GM19324 (cell line): ENCODE results near the gene ACMSD.
A peak's percentile ranks its signal among the peaks of the same experiment; 100 is the strongest.

Experiments
- ATAC-seq: cut with Tn5 transposase; IDR thresholded peaks from one replicate; pipeline ENCODE4 v1.9.1; 2021; ENCODE audit warnings: mild to moderate bottlenecking, moderate library complexity; ENCODE audit not compliant: unreplicated experiment, low FRiP score

ACMSD gene

DNA sequence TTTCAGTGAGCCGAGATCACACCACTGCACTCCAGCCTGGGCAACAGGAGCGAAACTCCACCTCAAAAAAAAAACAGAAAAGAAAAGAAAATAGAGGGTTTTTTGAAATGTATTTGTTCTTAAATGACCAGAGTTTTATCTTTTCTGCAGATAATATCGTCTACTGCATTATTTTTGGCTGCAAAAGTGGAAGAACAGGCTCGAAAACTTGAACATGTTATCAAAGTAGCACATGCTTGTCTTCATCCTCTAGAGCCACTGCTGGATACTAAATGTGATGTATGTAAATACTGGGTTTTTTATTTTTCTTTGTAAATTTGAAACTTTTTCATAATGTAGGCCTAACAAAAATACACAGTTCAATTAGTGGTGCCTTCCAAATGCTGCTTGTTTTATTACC, 98.3 kb downstream of the ACMSD start:
- no peak for ATAC-seq

DNA sequence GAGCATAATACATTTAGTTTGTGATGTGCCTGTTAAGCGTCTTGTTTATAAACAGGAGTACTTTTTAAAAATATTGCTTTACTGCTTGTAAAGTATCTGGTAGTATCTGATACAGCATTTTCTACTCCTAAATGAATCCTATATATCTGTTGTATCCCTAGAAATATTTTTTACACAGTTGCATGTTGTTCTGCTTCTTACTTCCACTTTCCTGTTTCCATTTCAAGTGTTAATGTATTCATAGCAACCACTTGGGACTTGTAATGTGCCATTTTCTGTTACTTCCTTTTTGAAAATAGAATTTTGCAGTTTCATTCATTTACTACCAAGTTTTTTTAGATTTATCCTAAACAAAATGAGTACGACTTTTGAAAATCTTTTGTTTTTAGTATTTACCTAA, 105.1 kb downstream of the ACMSD start:
- peak; percentile 62 for ATAC-seq

DNA sequence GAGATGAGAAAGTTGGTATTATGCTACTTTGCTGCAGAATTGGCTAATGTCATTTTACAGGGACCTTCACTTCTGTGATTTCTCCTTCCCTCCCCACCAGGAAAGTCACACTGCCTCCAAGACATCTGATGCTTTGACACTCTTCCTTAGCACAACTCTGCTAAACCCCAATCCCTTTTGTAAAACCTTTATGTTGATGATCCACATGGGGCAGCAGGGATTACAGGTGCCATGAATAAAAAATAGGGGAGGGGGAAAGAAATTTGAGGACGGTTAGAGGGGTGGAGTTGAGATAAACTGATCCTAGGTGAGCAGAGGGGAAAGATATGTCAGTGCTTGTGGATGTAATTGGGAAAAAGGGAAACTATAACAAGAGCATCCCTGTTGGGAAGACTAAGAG, 106.6 kb downstream of the ACMSD start:
- ATAC-seq: no peak

DNA sequence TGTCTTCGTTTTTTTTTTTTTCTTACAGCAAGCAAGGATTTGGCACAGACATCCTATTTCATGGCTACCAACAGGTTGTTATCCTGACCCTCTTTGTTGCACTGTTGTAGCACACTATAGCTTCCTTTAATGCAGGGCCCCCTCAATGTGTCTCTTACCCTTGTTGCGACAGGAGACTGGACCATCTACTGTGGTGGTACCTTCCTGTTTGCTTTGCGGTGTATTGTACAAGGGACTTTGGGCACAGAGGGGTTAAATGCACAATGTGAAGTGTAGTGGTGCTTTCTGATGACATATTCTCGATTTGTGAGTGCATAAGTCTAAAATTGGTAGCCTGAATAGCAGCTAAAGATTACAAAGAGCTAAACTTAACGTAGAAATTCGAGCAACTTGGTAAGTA, 107.7 kb downstream of the ACMSD start:
- ATAC-seq: no peak

DNA sequence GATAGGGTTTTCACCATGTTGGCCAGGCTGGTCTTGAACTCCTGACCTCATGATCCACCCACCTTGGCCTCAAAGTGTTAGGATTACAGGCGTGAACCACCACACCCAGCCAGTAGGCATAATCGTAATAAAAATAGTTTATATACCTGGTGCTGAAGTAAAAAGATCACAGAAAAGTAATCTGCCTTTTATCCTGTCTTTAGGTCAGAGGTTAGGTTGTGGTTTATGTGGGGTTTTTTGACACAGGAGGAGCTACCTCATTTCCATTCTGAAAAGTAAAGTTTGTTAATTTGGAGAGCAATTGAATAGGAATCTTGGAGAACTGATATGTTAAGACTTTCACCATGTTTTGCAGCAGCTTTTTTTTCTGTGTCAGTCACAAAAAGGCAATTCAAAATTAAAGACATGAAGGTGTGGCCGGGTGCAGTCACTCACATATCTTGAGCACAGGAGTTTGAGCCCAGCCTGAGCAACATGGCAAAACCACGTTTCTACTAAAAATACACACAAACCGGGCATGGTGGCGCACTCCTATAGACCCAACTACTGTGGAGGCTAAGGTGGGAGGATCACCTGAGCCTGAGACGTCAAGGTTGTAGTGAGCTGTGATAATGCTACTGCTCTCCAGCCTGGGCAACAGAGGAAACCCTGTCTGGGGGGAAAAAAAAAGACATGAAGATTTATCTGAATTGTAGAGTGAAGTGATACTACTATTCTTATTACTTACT, 111.7 kb downstream of the ACMSD start:
- no peak for ATAC-seq

DNA sequence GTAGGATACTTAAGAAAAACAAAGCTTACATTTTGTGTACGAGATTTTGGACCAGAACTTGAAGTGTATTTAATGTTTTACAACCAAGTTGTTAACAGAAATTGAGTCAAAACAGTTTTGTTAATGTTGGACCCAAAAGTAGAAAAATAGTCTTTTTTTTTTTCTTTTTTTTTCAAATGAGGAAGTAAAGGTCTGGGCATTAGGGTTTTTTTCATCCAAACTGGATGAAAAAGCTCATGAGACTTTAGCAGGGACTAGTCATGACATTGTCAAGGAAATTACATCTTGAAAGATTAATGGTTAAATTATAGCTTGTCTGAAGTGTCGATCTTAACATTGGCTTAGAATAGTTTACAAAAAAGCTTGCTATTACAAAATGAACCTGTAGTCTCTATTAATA, 112.5 kb downstream of the ACMSD start:
- no peak for ATAC-seq
